Heart left ventricle (tissue), 16 donors: ENCODE results near the gene TMEM182. TPM values are rescaled to one million over a fixed set of nuclear protein-coding genes. Genes with fewer than 3 reads are reported as not detected.
A peak's percentile ranks its signal among the peaks of the same experiment; 100 is the strongest.

Experiments
- ATAC-seq, 4 donors: fragments of 200-7000 bp; cut with Tn5 transposase; one replicate each; pipeline ENCODE4 v1.9.1; 2020 to 2022; ENCODE audit warnings: moderate library complexity in 4 of 4, mild to moderate bottlenecking in 3 of 4, moderate number of reproducible peaks in 1 of 4
- DNase-seq, 5 donors: peaks; one replicate each; pipeline ENCODE4 v3.0.0-alpha.2; 2020
- H3K27ac ChIP-seq, 12 donors: fragments of 200-600 bp; sonication (generic) in 4 of 12; one replicate each; pipeline versions ENCODE4 v1.5.0 to v1.8.0; 2016 to 2022; ENCODE audit warnings: mild to moderate bottlenecking in 2 of 12
- H3K27me3 ChIP-seq, 9 donors: fragments of 200-600 bp; sonication (generic) in 2 of 9; one replicate each; pipeline versions ENCODE4 v1.5.1 to v1.8.0; 2016 to 2022; ENCODE audit warnings: mild to moderate bottlenecking in 3 of 9
- H3K36me3 ChIP-seq, 9 donors: fragments of 200-600 bp; sonication (generic) in 2 of 9; one replicate each; pipeline versions ENCODE4 v1.5.0 to v1.8.0; 2018 to 2022; ENCODE audit warnings: mild to moderate bottlenecking in 2 of 9
- H3K4me1 ChIP-seq, 12 donors: fragments of 200-600 bp; sonication (generic) in 4 of 12; one replicate each; pipeline versions ENCODE4 v1.5.0 to v1.8.0; 2016 to 2022; ENCODE audit warnings: mild to moderate bottlenecking in 3 of 12
- H3K4me3 ChIP-seq, 12 donors: fragments of 200-600 bp; sonication (generic) in 4 of 12; one replicate each; pipeline versions ENCODE4 v1.5.0 to v1.8.0; 2017 to 2022; ENCODE audit warnings: mild to moderate bottlenecking in 9 of 12, moderate library complexity in 4 of 12
- H3K9me3 ChIP-seq, 12 donors: fragments of 200-600 bp; sonication (generic) in 4 of 12; one replicate each; pipeline versions ENCODE4 v1.5.0 to v1.8.0; 2016 to 2022; ENCODE audit warnings: mild to moderate bottlenecking in 1 of 12
- POLR2A ChIP-seq, 2 donors: fragments of 450-650 bp; IDR thresholded peaks; one replicate each; pipeline ENCODE4 v1.6.1; 2017; ENCODE audit warnings: antibody characterized with exemption in 2 of 2, mild to moderate bottlenecking in 2 of 2, moderate library complexity in 2 of 2
- WGBS, 4 donors: extraction: QIAGEN DNeasy Blood & Tissue Kit in 2 of 4; methylation state at CpG; one replicate each; pipeline versions ENCODE4 v1.1.5 to v1.1.7; 2013 to 2018; 5-methylcytosine and 5-hydroxymethylcytosine counted together
- intact Hi-C, 10 donors: fragments of 100-400 bp; cut with DNase I; formaldehyde crosslinking; loops; one replicate each; pipeline versions ENCODE4 v1.11.1 to v1.14.2; 2022
- polyA plus RNA-seq, 2 donors: library from polyadenylated mRNA; stranded (reverse); fragments of 200-250 nt; gene quantifications; one replicate each; pipeline ENCODE4 v1.2.3, GENCODE V29; 2013
- total RNA-seq, 9 donors: library from RNA; depleted of rRNA in 2 of 9; stranded (reverse); fragments of >200 nt in 2 of 9; fragmentation: NEBNext Ultra II Directional in 3 of 9; extraction: Animal tissue kit (Norgen Biotek cat#: 25700) in 3 of 9; gene quantifications; one replicate each; pipeline versions ENCODE4 v1.1.0 to v1.2.4, GENCODE V29; 2016 to 2023
- TF ChIP-seq, protein P1 (sequence below), 12 donors: fragments of 200-600 bp; sonication (generic) in 4 of 12; IDR thresholded peaks; one replicate each; pipeline versions ENCODE4 v1.5.0 to v1.8.0; 2018 to 2022; ENCODE audit warnings: antibody characterized with exemption in 12 of 12, mild to moderate bottlenecking in 5 of 12
- donor health status: ischemic (EF 13 %, LVEDD 7.1; RV severe dilation, severe dysfunction).
- donor health status: healthy with polysubstance abuse.
- donor health status: DM: no; HTN: yes; CAD: no.
- donor health status: DM: no; HTN: no; CAD: no.
- donor health status: ischemic (EF 25% LVEDD 6.9; RV normal size, moderate dysfunction).
- donor health status: ischemic (EF 25% LVEDD 5.7; RV mildly dilated, moderate dysfunction).
- donor health status: healthy.
- donor health status: DM: yes; HTN: yes; CAD: no.
- donor health status: ischemic (EF 35%, LVEDD 5.7; RV mildly dilated, moderate dysfunction).
- donor health status: nonischemic (EF 11% LVEDD 7.7; RV severe dilation, severe dysfunction).
- donor health status: DM: yes; HTN: yes; CAD: no.
- donor health status: PGD.
- donor health status: ischemic (EF 29% LVEDD 5.4; RV normal size, mild dysfunction).
- donor health status: nonischemic (EF 23%, LVEDD 6.1; RV moderate dilation, normal function).

Gene TMEM182
- total and polyA plus RNA-seq, 11 donors = 7.5 to 179 (median 144) TPM

DNA sequence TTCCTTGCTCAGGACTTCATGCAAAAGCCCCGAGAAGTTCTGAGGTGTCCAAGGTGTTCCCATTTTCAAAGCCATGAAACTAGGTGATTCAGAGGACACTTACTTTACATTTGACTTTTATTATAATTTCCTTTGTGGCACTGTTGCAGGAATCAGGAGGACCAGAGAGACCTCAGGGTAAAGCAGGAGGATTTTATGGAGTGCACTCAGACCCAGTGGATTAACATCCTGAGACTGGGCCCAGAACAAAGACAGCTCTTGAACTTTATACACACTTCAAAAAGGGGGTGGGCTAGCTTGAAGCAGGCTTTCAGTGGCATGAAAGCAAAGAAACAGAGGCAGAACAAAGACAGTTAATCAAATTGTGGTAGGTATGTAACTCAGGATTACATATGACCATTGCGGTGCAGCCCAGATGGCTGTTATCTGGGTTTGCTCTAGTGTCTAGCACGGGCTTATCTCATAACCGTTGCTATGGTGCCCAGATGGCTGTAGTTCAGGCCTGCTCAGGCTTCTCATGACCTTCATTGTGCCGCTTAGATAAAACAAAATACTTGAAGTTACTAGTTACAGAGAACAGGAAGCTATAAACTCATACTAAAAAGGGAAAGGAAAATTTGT lies 39.4 kb downstream of the TMEM182 start:
- intact Hi-C loops = no loop called here
- Histone ChIP-seq H3K36me3 (peaks cover 0 to 25% (median 4%) of the 10 kb centered on the region in 9 donors), H3K27me3 (no peaks in the 10 kb centered on the region), H3K27ac (peak overlapping the region; percentile 61 to 94 (median 75)), H3K4me3 (no peak overlapping the region), H3K9me3 (peaks cover 0 to 34% (median 16%) of the 10 kb centered on the region in 12 donors), H3K4me1 (peaks cover 0 to 50% (median 20%) of the 10 kb centered on the region in 12 donors)
- 36 to 53% (median 42%) methylated on average over 5 of the region's 5 CpGs for WGBS, 4 donors
- TF ChIP-seq, protein P1, sequence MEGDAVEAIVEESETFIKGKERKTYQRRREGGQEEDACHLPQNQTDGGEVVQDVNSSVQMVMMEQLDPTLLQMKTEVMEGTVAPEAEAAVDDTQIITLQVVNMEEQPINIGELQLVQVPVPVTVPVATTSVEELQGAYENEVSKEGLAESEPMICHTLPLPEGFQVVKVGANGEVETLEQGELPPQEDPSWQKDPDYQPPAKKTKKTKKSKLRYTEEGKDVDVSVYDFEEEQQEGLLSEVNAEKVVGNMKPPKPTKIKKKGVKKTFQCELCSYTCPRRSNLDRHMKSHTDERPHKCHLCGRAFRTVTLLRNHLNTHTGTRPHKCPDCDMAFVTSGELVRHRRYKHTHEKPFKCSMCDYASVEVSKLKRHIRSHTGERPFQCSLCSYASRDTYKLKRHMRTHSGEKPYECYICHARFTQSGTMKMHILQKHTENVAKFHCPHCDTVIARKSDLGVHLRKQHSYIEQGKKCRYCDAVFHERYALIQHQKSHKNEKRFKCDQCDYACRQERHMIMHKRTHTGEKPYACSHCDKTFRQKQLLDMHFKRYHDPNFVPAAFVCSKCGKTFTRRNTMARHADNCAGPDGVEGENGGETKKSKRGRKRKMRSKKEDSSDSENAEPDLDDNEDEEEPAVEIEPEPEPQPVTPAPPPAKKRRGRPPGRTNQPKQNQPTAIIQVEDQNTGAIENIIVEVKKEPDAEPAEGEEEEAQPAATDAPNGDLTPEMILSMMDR (IDR thresholded peaks at IDR 0.05) = no peak
- no peak for TF ChIP-seq POLR2A (IDR thresholded peaks at IDR 0.05)
- ATAC-seq (peak; percentile 86 to 89 (median 87)), DNase-seq (peak in 4 of 5 donors; percentile 64 to 86 (median 73))

- Histone ChIP-seq H3K9me3 (peaks cover 0 to 34% (median 16%) of the 10 kb centered on the region in 12 donors), H3K4me3 (no peak overlapping the region), H3K36me3 (peaks cover 0 to 25% (median 4%) of the 10 kb centered on the region in 9 donors), H3K4me1 (peaks cover 0 to 47% (median 19%) of the 10 kb centered on the region in 12 donors), H3K27ac (peak overlapping the region; percentile 61 to 94 (median 75)), H3K27me3 (no peaks in the 10 kb centered on the region)
- ATAC-seq (peak; percentile 38 to 69 (median 62)), DNase-seq (peak in 1 of 5 donors; percentile 42)
- intact Hi-C loops = no loop called here
- WGBS, 4 donors = 64 to 80% (median 73%) methylated on average over 11 of the region's 11 CpGs
- TF ChIP-seq, protein P1 (IDR thresholded peaks at IDR 0.05) = no peak
- TF ChIP-seq POLR2A (IDR thresholded peaks at IDR 0.05) = no peak
These were observed 40.2 kb downstream of the TMEM182 start for GRCh38 chr2:102801858-102802699.

DNA sequence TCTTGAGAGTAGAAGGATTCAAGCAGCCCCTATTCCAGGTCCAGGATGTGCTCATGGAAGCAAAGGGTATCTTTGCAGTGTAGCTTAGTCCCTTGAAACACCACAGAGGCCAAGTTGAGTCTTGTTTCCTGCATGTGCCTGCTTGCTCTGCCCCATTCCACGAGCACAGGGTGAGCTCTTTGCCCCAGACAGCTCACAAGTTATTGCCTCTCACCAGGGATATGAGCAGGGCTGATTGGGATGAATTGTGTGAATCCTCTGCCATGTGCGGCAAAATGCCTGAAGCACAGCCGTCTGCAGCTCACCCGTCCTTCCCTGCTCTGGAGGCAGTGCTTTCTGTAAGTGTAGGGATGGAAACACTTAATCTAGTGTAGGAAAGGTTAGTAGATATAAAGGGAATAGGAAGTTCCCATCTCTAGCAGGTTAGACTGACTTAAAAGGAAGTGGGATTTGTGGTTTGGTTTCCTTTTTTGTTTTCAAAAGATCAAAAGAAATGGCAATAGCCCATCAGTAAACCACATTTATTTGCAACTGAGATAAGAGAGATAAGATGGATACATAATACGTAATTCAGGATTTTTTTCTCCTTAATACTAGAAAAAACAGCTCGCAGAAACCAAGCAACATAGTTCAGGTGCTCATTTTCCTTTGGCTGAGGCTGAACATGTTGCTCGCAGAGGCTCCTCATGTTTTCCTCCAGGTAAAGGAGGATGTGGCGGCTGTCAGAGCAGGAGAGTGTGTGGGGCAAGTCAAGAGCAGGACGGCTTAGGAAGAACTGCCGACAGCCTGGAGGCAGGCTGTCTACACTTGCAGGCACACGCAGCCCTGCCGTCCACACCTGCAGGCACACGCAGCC lies 41.4 kb downstream of the TMEM182 start:
- Histone ChIP-seq H3K9me3 (peaks cover 0 to 34% (median 16%) of the 10 kb centered on the region in 12 donors), H3K27me3 (no peaks in the 10 kb centered on the region), H3K4me1 (peaks cover 0 to 53% (median 18%) of the 10 kb centered on the region in 12 donors), H3K36me3 (peaks cover 0 to 18% (median 4%) of the 10 kb centered on the region in 9 donors), H3K27ac (peak overlapping the region in 11 of 12 donors; percentile 46 to 94 (median 78)), H3K4me3 (no peak overlapping the region)
- 54 to 72% (median 71%) methylated on average over 13 of the region's 13 CpGs for WGBS, 4 donors
- intact Hi-C loops = no loop called here
- no peak for DNase-seq
- TF ChIP-seq POLR2A (IDR thresholded peaks at IDR 0.05) = no peak
- TF ChIP-seq, protein P1 (IDR thresholded peaks at IDR 0.05) = no peak
- ATAC-seq = peak in 3 of 4 donors; percentile 1 to 26 (median 13)
